HepG2 (cell line): Measurements from ENCODE around the gene KIN. TPM values are rescaled to one million over a fixed set of nuclear protein-coding genes. Genes with fewer than 3 reads are reported as not detected.
A peak's percentile ranks its signal among the peaks of the same experiment; 100 is the strongest.

Source experiments
- ATAC-seq: fragments of 200-7000 bp; cut with Tn5 transposase; 3 replicates; pipeline ENCODE4 v1.9.1; 2020; ENCODE audit warnings: mild to moderate bottlenecking, moderate library complexity
- BruUV-seq: library from RNA; stranded (reverse); fragments of 400-500 nt; replicated peaks from 2 replicates; lab custom pipeline; 2021; lab: Mats Ljungman, UMichigan
- CTCF ChIA-PET: fragments of 300-600 bp; formaldehyde crosslinking; extraction: SDS; loops from one replicate; lab custom pipeline; 2021; ENCODE audit warnings: low total read pairs, inconsistent platforms, low intra/inter-chr PET ratio; lab: Yijun Ruan, JAX
- POLR2A ChIA-PET: fragments of 350-600 bp; sonication (Branson Sonifier 250); formaldehyde crosslinking; loops from one replicate; lab custom pipeline; 2020; ENCODE audit warnings: antibody characterized with exemption, inconsistent platforms; lab: Yijun Ruan, JAX
- DNase-seq: peaks from one replicate; pipeline ENCODE4 v3.0.0-alpha.2; 2015; ENCODE audit warnings: low spot score
- FAIRE-seq: peaks from 3 replicates; lab custom pipeline; 2011; peaks lifted over from hg19 to GRCh38; lab: Jason Lieb, UNC
- H2AFZ ChIP-seq: one replicate; pipeline ENCODE4 v1.6.1; 2011; ENCODE audit warnings: low read length, inconsistent platforms
- H3K27ac ChIP-seq: fragments of 300-600 bp; 3 replicates; pipeline ENCODE4 v1.8.0; 2011; ENCODE audit warnings: mixed run types, mild to moderate bottlenecking, mixed read lengths, low read length, inconsistent platforms; ENCODE audit not compliant: insufficient read depth; ENCODE audit errors: extremely low read length
- H3K27me3 ChIP-seq, 2 experiments: fragments of 200-600 bp in 1 of 2; 2 replicates in 1 of 2; 3 replicates in 1 of 2; pipeline versions ENCODE4 v1.6.0 to v1.8.0; 2011; ENCODE audit warnings: low read length in 2 of 2, mild to moderate bottlenecking in 2 of 2, moderate library complexity in 2 of 2, inconsistent platforms in 1 of 2; ENCODE audit not compliant: insufficient read depth in 2 of 2, control insufficient read depth in 1 of 2
- H3K36me3 ChIP-seq, 2 experiments: fragments of 200-600 bp in 1 of 2; replicated peaks in 1 of 2; 2 replicates in 1 of 2; 3 replicates in 1 of 2; pipeline versions ENCODE4 v1.5.1 to v1.8.0; 2011; ENCODE audit warnings: low read length in 2 of 2, inconsistent platforms in 1 of 2; ENCODE audit not compliant: insufficient read depth in 2 of 2, control insufficient read depth in 1 of 2
- H3K4me1 ChIP-seq: 2 replicates; pipeline ENCODE4 v1.5.1; 2012; ENCODE audit warnings: low read length, inconsistent platforms; ENCODE audit not compliant: insufficient read depth
- H3K4me2 ChIP-seq: 2 replicates; pipeline ENCODE4 v1.6.0; 2011; ENCODE audit warnings: low read depth, low read length, inconsistent platforms
- H3K4me3 ChIP-seq, 3 experiments: fragments of 200-600 bp in 1 of 3; sonication (generic), shearing (Covaris generic) in 1 of 3; replicated peaks in 1 of 3; 2 replicates each; pipeline ENCODE4 v1.5.1; 2011 to 2016; ENCODE audit warnings: low read length in 3 of 3, inconsistent platforms in 2 of 3, low read depth in 2 of 3, mild to moderate bottlenecking in 2 of 3, control low read depth in 1 of 3, mixed read lengths in 1 of 3; ENCODE audit not compliant: insufficient read depth in 1 of 3
- H3K79me2 ChIP-seq: one replicate; pipeline ENCODE4 v1.6.1; 2011; ENCODE audit warnings: low read length, inconsistent platforms; ENCODE audit not compliant: insufficient read depth
- H3K9ac ChIP-seq: 2 replicates; pipeline ENCODE4 v1.6.0; 2011; ENCODE audit warnings: mild to moderate bottlenecking, low read depth, low read length, inconsistent platforms; ENCODE audit not compliant: insufficient read depth
- H3K9me3 ChIP-seq: 2 replicates; pipeline ENCODE4 v1.5.1; 2012; ENCODE audit warnings: mild to moderate bottlenecking, low read length
- H4K20me1 ChIP-seq: 2 replicates; pipeline ENCODE4 v1.6.0; 2011; ENCODE audit warnings: inconsistent platforms, mild to moderate bottlenecking, low read length, moderate library complexity; ENCODE audit not compliant: insufficient read depth
- GABPA ChIP-seq, 2 experiments: IDR thresholded peaks; 2 replicates each; pipeline ENCODE4 v1.6.1; 2011 to 2016; ENCODE audit warnings: low read depth in 2 of 2, low read length in 1 of 2, missing biosample characterization in 1 of 2, missing genetic modification characterization in 1 of 2
- HMGXB3 ChIP-seq: sonication (generic); formaldehyde crosslinking; IDR thresholded peaks from 2 replicates; pipeline ENCODE4 v1.4.0; 2020; ENCODE audit warnings: missing genetic modification reagents, borderline replicate concordance
- HMGXB4 ChIP-seq, 2 experiments: sonication (generic) in 1 of 2; formaldehyde crosslinking in 1 of 2; IDR thresholded peaks; 2 replicates each; pipeline versions ENCODE4 v1.4.0 to v1.6.1; 2018 to 2020; ENCODE audit warnings: missing genetic modification reagents in 2 of 2, borderline replicate concordance in 1 of 2, low read depth in 1 of 2, mild to moderate bottlenecking in 1 of 2, missing biosample characterization in 1 of 2
- KLF16 ChIP-seq, 2 experiments: sonication (generic) in 1 of 2; formaldehyde crosslinking in 1 of 2; IDR thresholded peaks; 2 replicates each; pipeline versions ENCODE4 v1.6.1 to v1.8.0; 2016 to 2023; ENCODE audit warnings: missing genetic modification reagents in 2 of 2, missing compliant biosample characterization in 1 of 2
- MIER3 ChIP-seq: IDR thresholded peaks from 2 replicates; pipeline ENCODE4 v1.6.1; 2016; ENCODE audit warnings: missing compliant biosample characterization, borderline replicate concordance
- NFE2L1 ChIP-seq: sonication (generic); formaldehyde crosslinking; IDR thresholded peaks from 2 replicates; pipeline ENCODE4 v1.4.0; 2020; ENCODE audit warnings: missing genetic modification reagents, mild to moderate bottlenecking, borderline replicate concordance
- REXO4 ChIP-seq: sonication (generic); formaldehyde crosslinking; IDR thresholded peaks from 2 replicates; pipeline ENCODE4 v1.8.0; 2022; ENCODE audit warnings: missing genetic modification reagents, mild to moderate bottlenecking, borderline replicate concordance
- ZC3H13 ChIP-seq: sonication (generic); formaldehyde crosslinking; IDR thresholded peaks from 2 replicates; pipeline ENCODE4 v1.8.1; 2023; ENCODE audit warnings: mild to moderate bottlenecking, missing genetic modification reagents, moderate library complexity
- ZFAT ChIP-seq: sonication (generic); formaldehyde crosslinking; conservative IDR thresholded peaks from 2 replicates; pipeline ENCODE4 v1.8.1; 2023; ENCODE audit warnings: missing genetic modification reagents, inconsistent platforms
- ZGPAT ChIP-seq: IDR thresholded peaks from 2 replicates; pipeline ENCODE4 v1.6.1; 2016; ENCODE audit warnings: mild to moderate bottlenecking
- ZMAT5 ChIP-seq: sonication (generic); formaldehyde crosslinking; IDR thresholded peaks from 2 replicates; pipeline ENCODE4 v1.5.0; 2020; ENCODE audit warnings: mild to moderate bottlenecking, low read depth, missing genetic modification reagents, borderline replicate concordance
- ZNF503 ChIP-seq: sonication (generic); formaldehyde crosslinking; IDR thresholded peaks from 2 replicates; pipeline ENCODE4 v1.4.0; 2020; ENCODE audit warnings: missing genetic modification reagents
- ZNF788 ChIP-seq: sonication (generic); formaldehyde crosslinking; IDR thresholded peaks from 2 replicates; pipeline ENCODE4 v1.5.0; 2020; ENCODE audit warnings: mild to moderate bottlenecking, missing genetic modification reagents, borderline replicate concordance
- ZSCAN20 ChIP-seq: sonication (generic); formaldehyde crosslinking; IDR thresholded peaks from 2 replicates; pipeline ENCODE4 v1.4.0; 2020; ENCODE audit warnings: missing genetic modification reagents, mild to moderate bottlenecking, borderline replicate concordance
- WGBS: methylation state at CpG from one replicate; pipeline ENCODE4 v1.1.6; 2017; ENCODE audit warnings: low lambda C conversion rate; 5-methylcytosine and 5-hydroxymethylcytosine counted together
- in situ Hi-C: cut with HindIII; loops from 2 replicates; pipeline ENCODE4 v1.10.0; 2017; ENCODE audit warnings: low pct_unique_long_range_greater_than_20kb; ENCODE audit not compliant: extremely low pct_ligation_motif_present
- intact Hi-C: fragments of 100-400 bp; cut with micrococcal nuclease; formaldehyde crosslinking; loops from one replicate; pipeline ENCODE4 v1.10.0; 2022; ENCODE audit not compliant: unreplicated experiment
- polyA plus RNA-seq, 8 experiments: library from polyadenylated mRNA; depleted of rRNA in 3 of 8; stranded (reverse) in 7 of 8; unstranded in 1 of 8; fragments of >200 nt; fragmentation: Illumina TruSeq in 4 of 8; extraction: Trizol in 4 of 8; gene quantifications; 2 replicates each; pipeline versions ENCODE4 v1.2.1 to v1.2.3, GENCODE V29; 2011 to 2016; ENCODE audit warnings: low read depth in 4 of 8, missing spikeins in 1 of 8, mixed read lengths in 1 of 8; ENCODE audit not compliant: insufficient read depth in 1 of 8
- total RNA-seq, 5 experiments: library from RNA; depleted of rRNA; stranded (reverse); fragments of >200 nt; fragmentation: Illumina TruSeq; extraction: Trizol; gene quantifications; 2 replicates each; pipeline ENCODE4 v1.2.3, GENCODE V29; 2016; ENCODE audit warnings: low read depth in 1 of 5

The KIN gene
- total and polyA plus RNA-seq, 2 of the 13 experiments (the other 11 are each of a cell fraction or from before 2014, with no cell fraction given): 4.9 to 23.2 TPM

GRCh38 chr10:7813481-7813880 is 25.7 kb upstream of the KIN start:
- Histone ChIP-seq H3K27me3 (no peaks in the 10 kb centered on the region; a peak in 1 of 5 replicates), H3K4me1 (peaks cover 53% of the 10 kb centered on the region), H3K4me3 (no peak overlapping the region), H3K9ac (no peak overlapping the region), H3K4me2 (no peak overlapping the region), H2AFZ (no peak overlapping the region), H3K27ac (no peak overlapping the region), H3K9me3 (no peaks in the 10 kb centered on the region), H3K79me2 (peaks cover 1% of the 10 kb centered on the region), H4K20me1 (no peaks in the 10 kb centered on the region), H3K36me3 (no peaks in the 10 kb centered on the region)
- BruUV-seq: no TSS peak
- CTCF ChIA-PET: no interaction called here
- DNase-seq (no peak), FAIRE-seq (no peak), ATAC-seq (peak; percentile 57)
- 38% methylated on average over 3 of the region's 3 CpGs for WGBS
- POLR2A ChIA-PET: no interaction called here
- intact Hi-C loops (no loop called here), in situ Hi-C loops (no loop called here)
- TF ChIP-seq ZNF788 (CRISPR knock-in tag) (no peak), KLF16 (CRISPR knock-in tag; IDR thresholded peaks at IDR 0.05) (no peak), HMGXB3 (CRISPR knock-in tag) (no peak), ZGPAT (CRISPR knock-in tag) (no peak), GABPA (IDR thresholded peaks at IDR 0.05; ENCODE audit: low read depth, low read length) (no peak), GABPA (CRISPR knock-in tag; IDR thresholded peaks at IDR 0.05; ENCODE audit: low read depth) (no peak), ZC3H13 (CRISPR knock-in tag) (no peak), ZSCAN20 (CRISPR knock-in tag) (no peak), REXO4 (CRISPR knock-in tag) (no peak), ZMAT5 (CRISPR knock-in tag) (no peak), ZFAT (no peak), MIER3 (no peak), NFE2L1 (no peak), ZNF503 (no peak), HMGXB4 (CRISPR knock-in tag; IDR thresholded peaks at IDR 0.05; ENCODE audit: borderline replicate concordance in 1 of 2, low read depth in 1 of 2) (no peak)
